Hematopoietic multipotent progenitor cell treated with erythropoietin and hydrocortisone succinate and interleukin-3 and kit ligand, for 4 days (in vitro differentiated cells): ENCODE measurements around the gene YTHDF1.
"Not testable (repeated sequence)": the region's sequence is repeated elsewhere in the genome, so short reads cannot be mapped to it uniquely, and the experiment has no call there.

Experiments used
- DNase-seq: peaks from one replicate; pipeline ENCODE4 v3.0.0-alpha.2; 2015

The YTHDF1 gene

DNA sequence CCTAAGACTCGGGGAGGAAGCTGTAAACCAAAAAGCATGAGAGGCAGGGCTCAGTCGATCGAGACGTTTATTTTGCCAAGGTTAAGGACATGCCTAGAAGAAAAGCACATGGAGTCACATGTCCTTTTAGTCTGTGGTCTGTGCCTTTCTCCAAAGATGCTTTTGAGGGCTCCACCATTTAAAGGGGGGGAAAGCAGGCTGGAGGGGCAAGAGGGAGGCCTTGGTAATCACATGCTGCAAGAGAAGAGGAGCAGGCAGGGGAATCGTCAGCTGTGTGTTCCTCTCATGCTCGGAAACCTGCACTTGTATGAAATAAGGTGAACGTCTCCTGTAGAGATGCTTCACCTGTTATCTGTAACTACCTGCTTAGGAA, 9.1 kb upstream of the YTHDF1 start:
- DNase-seq = no peak

DNA sequence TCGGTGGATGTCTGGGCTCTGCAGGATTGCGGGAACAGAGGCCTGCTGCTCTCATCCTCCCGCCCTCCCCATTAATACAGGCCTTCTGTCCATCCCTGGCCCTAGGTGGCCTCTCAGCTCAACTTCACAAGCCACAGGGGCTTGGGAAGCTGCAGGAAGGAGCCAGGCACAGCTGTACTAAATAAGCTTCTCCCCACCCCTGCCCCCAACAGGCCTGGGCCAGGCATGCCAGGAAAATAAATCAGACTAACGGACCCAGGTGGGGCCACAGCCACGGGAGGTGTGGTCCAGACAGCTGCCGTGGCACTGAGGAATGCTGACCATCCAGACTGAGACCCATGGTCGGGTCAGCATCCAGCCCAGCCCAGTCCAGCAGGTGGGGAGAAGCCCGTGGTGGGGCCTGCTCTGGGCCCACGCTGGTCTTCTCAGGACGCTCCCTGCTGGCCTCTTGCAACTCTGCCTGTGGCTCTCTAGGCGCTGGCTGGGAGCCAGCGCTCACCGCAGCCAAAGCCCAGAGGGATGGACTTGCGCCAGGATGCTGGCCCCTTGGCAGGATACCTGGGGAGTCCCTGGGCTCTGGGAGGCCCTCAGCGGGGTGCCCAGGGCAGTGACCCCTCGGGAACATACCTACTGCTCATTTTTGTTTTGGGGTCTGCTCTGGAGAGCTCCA, 8.6 kb upstream of the YTHDF1 start:
- DNase-seq = peak; percentile 40

DNA sequence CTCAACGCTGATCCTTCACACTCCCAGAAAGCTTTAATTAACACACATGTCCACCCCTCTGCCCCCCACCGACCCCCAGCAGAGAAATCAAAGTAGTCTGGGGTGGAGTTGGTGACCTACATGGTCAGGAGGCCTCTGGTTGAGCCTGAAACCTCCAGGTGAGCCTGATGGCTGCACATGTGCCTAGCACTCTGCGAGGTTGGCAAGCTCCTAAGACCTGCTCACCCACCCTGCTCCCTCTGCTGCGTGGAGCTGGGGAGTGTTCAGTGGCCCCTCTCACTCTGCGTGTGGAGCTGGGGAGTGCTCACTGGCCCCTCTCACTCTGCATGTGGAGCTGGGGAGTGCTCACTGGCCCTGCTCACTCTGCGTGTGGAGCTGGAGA, 7.9 kb upstream of the YTHDF1 start:
- no peak for DNase-seq

DNA sequence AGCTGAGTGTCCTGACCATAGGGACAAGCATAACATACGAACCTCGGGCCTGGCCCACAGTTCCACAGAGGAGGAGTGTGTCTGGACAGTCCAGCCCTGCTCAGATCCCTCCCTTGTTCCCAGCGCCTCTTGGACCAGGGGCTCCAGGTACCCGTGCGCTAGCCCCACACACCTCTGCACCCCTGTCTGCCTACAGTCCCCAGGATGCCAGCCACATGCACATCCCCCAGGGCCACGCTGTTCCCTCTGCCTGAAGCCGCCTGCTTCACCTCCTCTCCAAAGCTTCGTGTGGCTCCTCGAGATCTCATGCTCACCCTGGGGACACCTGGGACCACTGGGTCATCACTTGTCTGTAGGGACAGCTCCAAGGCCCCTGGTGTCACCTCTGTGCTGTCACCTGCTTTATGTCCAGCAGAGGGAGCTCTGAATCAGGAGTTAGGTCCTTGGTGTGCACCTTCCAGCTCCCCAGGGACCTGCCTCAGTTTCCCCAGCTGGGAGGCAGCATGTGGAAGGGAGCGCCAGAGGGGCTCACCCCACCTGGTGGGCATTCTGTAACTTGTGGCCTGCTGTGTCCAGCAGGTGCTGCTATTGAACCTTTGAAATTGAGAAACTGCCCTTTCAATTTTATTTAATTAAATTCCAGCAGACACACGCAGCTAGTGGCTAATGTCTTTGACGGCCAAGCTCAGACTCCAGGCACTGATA, 7.3 kb upstream of the YTHDF1 start:
- DNase-seq = peak; percentile 65

DNA sequence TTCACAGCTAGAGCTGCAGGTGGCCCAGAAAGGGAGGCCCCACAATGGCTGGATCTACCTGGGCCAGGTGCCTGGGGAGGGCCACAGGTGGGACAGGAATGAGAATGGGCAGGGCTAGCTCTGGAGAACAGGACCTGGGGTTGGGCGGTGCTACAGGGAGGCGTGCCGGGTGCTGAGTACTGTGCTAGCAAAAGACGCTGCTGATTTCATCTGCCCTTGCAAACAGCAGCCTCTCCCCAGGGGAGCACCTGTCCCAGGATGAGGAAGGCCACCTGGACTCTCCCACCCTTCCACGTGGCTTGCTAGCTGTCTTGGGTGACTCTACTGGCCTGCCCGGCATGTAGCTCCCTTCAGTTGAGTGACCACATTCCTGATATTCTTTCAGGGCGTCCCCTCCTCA, 6.6 kb upstream of the YTHDF1 start:
- no peak for DNase-seq

DNA sequence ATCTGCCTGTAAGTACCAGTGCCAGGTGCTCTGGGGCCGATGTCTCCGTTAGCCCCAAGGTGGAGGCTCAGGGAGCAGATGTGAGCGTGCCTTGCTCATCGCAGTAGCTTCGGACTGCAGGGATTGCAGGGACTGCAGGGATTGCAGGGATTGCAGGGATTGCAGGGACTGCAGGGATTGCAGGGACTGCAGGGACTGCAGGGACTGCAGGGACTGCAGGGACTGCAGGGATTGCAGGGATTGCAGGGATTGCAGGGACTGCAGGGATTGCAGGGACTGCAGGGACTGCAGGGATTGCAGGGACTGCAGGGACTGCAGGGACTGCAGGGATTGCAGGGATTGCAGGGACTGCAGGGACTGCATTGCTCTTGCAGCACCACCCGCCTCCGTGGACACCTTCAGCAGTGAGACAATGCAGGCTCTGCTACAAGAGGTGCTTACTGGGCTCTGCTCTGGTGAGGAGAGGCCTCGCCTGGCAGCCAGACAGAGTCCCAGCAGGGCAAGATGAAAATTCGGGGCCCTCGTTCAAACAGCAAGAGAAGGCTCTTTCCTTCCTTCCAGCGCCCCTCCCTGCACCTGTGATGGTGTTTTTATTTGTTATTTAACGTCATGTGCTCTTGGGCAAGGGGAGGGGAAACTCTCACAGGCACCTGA, 5.6 kb upstream of the YTHDF1 start:
- not testable (repeated sequence) for DNase-seq

DNA sequence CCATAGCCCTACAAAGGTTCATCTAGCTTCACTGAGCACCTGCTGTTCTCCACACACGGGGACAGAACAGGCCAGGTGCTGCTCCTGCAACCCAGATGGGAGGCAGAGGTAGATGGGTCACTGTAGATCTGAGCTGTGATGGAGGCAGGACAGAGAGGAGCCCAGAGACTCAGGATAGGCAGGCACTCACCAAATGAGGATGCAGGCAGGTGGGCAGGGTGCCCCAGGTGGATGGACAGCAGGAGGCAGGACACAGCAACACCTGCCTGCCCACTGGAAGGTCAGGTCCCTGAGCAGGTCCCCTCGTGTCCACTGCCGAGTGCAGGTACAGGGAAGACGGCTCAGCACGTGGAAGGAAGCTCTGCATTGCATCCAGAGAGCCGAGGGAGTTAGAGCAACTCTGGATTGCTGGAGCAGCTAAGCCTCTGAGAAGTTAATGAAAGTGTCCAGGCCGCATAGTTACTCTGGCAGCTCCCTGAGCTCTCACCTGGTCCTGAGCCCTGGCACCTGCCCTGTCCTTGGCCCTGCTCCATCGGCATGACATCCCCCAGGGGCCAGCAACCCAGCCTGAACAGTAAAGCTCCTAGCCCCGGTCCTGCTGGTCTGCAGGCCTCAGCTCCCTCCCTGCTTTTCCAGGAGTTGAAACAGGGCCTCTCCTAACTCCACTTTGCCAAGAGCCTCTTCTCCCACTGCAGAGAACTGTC, 4.9 kb upstream of the YTHDF1 start:
- no peak for DNase-seq

DNA sequence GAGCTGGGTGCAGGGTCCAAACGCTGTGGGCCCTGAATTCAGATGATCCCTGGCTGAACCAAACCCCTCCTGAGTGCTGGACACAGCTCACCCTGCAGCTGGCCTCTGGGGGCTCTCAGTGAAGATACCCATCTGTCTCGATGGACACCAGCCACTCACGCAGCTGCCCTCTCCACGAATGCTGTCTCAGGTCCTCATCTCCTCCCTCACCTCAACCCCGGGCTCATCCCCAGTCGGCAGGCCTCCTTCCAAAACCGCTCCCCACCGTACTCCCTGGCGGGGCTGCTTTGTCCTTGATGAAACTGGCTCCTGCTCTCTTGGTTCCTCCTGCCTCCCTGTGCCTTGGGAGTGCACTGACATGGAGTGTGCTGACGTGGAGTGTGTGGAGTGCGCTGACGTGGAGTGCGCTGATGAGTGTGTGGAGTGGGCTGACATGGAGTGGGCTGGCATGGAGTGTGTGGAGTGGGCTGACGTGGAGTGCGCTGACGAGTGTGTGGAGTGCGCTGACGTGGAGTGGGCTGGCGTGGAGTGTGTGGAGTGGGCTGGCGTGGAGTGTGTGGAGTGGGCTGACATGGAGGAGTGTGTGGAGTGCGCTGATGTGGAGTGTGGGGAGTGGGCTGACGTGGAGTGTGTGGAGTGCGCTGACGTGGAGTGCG, 4.1 kb upstream of the YTHDF1 start:
- DNase-seq = no peak

DNA sequence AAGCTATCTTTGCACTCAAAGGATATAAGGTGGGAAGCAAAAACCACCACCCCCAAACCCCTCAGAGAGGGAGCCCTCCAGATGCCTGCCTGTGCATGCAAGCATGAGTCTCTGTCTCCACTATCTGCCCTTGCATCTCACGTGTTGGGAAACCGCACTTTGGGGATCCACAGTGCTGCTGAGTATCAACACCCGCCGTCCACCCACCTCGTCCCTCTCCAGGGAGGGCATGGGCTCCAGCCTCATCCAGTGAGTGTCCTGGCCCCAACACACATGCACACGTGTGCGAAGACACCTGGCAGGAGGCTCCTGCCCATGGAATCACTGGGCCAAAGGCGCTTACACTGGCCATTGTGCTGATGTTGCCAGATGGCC, 3.5 kb upstream of the YTHDF1 start:
- no peak for DNase-seq

DNA sequence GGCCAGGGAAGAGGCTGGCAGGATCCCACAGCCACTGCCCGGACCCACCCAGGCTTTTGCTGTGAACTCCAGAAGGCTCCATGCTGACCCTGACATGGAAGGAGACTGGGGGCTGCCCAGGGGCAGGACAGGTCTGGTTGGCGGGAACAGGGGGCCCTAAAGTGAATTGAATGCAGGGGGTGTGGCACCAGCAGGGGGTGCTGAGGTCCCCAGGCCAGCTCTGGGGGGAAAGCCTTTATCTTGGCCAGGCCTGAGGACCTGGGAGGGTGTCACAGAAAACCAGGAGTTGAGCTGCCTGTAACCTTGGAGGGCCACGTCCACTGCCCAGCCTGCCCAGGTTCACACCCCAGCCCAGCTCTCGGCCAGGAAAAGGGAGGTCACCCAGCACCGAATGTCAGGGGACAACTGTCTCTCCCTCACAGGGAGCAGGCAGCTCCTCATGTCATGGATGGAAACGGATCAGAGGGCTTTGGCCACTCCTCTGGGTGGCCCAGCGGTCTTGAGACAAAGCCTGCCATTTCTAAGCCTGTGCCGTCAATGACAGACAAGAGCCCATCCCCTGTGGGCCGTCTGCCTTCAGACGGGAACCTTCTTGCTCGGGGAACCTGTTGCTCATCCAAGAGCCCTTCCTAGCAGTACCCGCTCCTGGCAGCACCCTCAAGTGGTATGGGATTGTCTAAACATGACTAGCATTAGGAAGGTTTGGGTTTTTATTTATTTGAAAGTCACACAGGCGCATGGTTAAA, 2.9 kb upstream of the YTHDF1 start:
- peak; percentile 18 for DNase-seq

DNA sequence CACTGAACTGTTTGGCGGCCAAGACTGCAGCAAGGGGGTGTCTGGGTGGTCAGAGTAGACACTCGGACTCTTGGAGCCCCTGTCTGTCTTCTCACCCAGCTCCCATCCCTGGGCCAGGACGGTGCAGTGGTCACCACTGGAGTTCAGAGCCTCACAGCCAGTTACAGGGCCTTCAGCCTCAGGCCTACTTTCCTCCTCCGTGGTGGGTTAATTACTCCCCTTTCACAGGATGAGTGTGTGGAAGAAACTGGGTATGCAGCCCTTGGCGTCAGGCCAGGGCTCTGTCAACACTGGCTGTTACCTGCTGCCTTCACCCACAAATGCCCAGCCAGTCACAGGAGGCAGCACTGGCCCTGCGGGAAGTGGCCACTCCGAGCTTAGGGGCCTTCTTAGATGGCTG, 1.8 kb upstream of the YTHDF1 start:
- DNase-seq = no peak

DNA sequence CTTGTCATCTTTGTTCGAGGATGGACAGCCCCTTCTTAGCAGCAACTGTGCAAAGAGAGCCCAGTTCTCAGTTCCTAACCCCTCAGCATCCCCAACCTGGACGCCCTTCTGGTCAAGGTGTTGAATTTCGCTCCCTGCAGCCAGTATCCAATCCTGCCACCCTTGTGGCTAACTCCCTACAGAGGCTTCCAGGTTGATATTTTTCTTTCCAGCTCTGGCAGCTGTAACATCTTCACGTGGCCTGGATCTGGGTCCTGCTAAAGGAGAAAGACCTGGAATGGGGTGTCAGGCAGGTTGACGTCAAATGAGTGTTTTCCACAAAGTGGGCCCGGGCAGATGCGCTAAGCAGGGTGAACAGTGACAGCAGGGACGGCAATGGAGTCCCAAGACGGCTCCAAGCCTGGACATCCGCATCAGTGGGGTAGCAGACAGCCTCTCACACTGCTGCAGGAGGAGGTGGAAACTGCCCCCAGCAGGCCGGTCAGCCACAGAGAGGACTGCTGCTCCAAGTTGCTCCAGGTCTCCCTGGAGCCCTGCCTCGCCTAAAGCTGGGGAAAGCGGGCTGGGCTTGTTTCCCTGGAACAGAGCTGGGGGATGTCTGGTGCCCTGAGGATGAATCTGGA, 1.0 kb upstream of the YTHDF1 start:
- DNase-seq = no peak

DNA sequence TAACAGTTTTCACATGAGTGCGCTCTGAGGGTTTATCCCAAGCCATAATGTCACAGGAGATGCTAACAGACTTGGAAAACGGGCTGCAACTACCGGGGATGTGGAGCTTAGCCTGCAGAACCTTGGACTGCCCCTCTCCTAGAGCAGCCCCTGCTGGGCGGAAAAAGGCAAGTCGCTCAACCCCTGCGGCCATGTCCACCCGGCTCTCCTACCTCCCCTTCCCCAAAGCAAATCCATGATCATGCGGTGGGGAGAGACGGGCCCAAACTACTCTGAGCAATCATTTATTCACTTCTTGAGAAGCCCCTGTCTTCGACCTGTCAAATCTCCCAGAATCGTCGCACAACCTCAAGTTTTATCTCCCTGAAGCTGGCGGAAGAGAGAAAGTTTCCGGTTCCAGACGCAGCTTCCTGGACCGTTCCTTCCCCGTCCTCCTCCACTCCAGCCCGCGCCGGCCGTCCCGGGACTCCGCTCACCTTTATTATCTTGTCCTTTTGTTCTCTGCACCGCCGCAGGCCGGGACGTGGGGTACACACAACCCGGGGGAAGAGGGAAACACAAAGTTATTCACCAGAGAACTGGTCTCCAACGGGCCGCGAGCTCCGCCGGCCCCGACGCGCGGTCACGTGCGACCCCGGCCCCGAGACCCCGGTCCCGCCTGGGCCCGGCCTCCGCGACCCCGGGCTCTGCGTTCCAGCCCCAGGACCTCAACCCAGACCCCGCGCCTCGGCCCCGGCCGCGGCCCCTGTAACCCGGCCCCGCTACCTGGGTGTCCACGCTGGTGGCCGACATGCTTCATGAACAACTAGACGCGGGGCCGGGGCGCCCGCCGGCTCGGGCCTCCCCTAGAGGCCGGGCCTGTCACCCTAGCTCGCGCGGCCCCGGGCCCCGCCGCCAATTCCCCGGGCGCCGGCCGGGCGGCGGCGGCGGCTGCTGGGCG, 560 bp downstream of the YTHDF1 start:
- peak; percentile 75 for DNase-seq

DNA sequence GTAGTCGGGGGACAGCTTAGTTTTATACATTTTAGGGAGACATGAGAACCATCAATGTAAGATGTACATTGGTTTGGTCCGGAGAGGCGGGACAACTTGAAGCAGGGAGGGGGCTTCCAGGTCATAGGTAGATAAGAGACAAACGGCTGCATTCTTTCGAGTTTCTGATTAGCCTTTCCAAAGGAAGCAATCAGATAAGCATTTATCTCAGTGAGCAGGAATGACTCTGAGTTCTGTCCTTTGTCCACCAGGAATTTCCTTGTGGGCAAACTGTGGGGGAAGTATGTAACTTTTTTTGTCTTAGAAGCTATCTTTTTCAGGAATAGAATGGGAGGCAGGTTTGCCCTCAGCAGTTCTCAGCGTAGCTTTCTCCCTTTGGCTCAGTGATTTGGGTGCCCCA, 1.4 kb downstream of the YTHDF1 start:
- DNase-seq = no peak

DNA sequence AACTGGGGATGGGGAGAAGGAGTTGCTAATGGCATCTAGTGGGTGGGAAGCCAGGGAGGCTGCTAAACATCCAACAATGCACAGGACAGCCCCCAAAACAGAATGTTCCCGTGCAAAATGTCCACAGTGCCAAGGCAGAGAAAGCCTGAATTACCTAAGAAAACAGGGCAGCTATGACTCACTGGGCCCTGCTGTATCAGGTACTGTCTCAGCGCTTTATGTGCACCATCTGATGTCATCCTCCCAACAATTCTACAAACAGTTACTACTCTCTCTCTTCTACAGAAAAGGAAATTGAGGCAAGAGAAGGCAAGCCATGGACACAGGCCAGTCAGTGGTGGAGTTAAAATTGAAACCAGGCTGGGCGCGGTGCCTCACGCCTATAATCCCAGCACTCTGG, 3.1 kb downstream of the YTHDF1 start:
- DNase-seq = no peak

DNA sequence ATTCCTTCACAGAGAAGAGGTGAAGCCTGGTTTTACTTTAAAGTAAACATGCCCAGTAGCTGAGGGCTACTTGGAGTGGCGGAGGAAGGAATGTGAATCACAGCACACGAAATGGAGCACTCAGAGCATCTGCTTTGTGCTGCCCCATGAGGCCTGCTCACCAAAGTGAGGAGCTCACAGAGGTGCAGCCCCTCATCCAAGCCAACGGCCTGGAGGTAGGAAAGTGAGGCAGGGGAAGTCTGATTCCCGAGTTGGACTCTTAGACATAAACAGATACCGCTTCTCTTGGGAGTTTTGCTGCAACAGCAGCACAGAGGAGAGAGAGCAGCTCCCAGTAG, 3.6 kb downstream of the YTHDF1 start:
- no peak for DNase-seq

DNA sequence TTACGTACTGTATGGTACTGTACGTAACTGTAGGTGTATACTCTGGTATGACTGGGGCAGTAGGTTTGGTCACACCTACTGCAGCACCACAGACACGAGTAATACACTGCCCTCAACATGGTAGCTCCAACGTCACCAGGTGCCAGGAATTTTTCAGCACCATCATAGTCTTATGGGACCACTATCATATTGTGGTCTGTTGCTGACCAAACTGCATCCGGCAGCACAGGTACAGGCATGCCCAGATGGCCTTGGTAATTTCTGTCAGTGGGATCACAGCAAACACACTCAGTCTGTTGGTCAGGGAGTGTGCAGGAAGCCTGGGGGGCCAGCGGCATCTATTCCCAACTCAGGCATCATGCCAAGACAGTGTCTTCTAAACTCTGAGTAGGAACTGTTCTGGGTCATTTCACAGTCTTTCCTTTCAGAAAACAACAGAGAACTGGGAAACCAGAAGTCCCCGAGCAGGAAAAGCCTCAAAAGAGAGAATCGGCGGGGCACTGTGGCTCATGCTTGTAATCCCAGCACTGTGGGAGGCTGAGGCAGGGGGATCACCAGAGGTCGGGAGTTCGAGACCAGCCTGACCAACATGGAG, 5.8 kb downstream of the YTHDF1 start:
- no peak for DNase-seq

DNA sequence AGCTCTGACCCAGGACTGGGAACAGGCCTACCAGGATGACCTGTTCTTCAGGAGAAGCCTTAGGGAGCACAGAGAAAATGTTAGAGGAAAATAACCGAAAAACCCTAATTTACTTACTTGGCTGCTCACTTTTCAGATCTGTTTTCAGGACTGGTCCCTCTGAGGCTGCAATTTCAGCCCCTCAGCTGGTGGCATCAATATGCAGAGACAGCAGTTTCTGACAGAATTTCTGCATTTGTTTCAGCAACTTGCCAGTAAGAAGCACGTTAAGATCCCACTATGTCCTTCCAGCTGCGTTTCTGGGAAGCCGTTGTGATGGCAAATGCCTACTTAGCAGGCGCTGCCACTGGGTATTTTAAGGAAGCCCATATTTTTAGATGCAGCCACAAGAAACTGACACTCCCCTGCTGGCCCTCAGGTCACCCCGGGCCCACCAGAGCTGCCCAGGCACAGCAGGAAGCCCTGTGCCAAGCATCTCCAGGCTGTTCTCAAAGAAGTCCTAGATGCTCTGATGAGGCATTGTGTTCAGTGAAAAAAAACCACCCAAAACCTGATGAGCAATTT, 7.5 kb downstream of the YTHDF1 start:
- DNase-seq = no peak

DNA sequence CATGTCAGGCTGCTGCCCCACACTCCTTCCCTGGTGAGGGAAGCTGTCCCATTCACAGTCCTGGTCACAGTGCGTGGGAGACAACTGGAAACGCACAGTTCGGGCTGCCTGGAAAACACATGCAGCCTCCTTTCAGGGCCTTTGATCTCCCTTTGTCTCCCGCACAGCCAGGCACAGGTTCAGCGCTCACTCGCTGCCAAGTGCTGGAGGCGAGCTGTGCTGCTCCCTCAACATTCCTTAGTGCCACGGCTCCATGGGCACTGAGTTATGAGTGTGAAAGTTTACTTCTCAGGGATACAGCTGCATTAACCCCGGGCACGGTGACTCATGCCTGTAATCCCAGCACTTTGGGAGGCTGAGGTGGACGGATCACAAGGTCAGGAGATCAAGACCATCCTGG, 9.1 kb downstream of the YTHDF1 start:
- DNase-seq = no peak

DNA sequence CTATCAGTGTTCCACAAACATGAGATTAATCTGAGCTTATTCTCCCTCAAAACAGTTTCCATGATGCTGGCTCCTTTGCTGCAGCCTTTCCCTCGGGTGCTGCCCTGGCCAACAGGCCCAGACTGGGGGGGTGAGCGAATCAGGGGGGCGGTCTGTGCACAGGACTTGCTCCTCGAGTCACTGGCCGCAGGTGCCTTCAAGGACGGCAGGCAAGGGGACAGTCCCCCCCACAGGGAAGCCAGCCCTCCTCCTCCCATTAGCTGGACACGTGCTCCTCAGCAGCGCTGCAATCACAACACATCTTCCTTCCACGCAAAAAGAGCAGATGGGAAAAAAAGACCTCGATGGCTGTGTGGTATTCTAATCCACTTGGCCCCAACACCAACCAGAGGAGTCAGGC, 10.0 kb downstream of the YTHDF1 start:
- DNase-seq = no peak
